ENCODE measurements around the gene GFI1. TPM values are rescaled to one million over a fixed set of nuclear protein-coding genes. Genes with fewer than 3 reads are reported as not detected.

GFI1 gene
- total and polyA plus RNA-seq, 2 of the 13 experiments (the other 11 are each of a cell fraction or from before 2014, with no cell fraction given) = 10.3 to 10.5 TPM

- TF ChIP-seq ZC3H4 (CRISPR knock-in tag; IDR thresholded peaks at IDR 0.05; ENCODE audit: borderline replicate concordance) (no peak), ZNF441 (CRISPR knock-in tag; IDR thresholded peaks at IDR 0.05; ENCODE audit: borderline replicate concordance) (peak; percentile 59; the same call in 1 of the 2 replicates), AHR (CRISPR knock-in tag; IDR thresholded peaks at IDR 0.05) (peak; percentile 60; the same call in 1 of the 2 replicates), GATAD1 (CRISPR knock-in tag; IDR thresholded peaks at IDR 0.05) (no peak), HIC2 (CRISPR knock-in tag; IDR thresholded peaks at IDR 0.05; ENCODE audit: low read depth) (peak; percentile 56; the same call in 1 of the 2 replicates), HOXA9 (CRISPR knock-in tag; IDR thresholded peaks at IDR 0.05; ENCODE audit: borderline replicate concordance) (0 out of 2 replicates have a peak, but pooled peaks have one; percentile 33), ELF4 (CRISPR knock-in tag; IDR thresholded peaks at IDR 0.05; ENCODE audit: borderline replicate concordance) (no peak), ZNF274 (CRISPR knock-in tag; IDR thresholded peaks at IDR 0.05) (0 out of 2 replicates have a peak, but pooled peaks have one; percentile 48), XBP1 (CRISPR knock-in tag; IDR thresholded peaks at IDR 0.05) (no peak), ZSCAN25 (CRISPR knock-in tag; IDR thresholded peaks at IDR 0.05) (no peak), NKX3-1 (CRISPR knock-in tag; IDR thresholded peaks at IDR 0.05) (peak; percentile 74; the same call in 1 of the 2 replicates), PATZ1 (CRISPR knock-in tag; IDR thresholded peaks at IDR 0.05) (peak; percentile 69), SOX13 (IDR thresholded peaks at IDR 0.05) (no peak), SOX13 (CRISPR knock-in tag; conservative IDR thresholded peaks at IDR 0.05 in 1 of 2, IDR thresholded peaks at IDR 0.05 in 1 of 2) (peak in 1 of 2 experiments; percentile 54; a peak in 1 of 4 replicates), GABPB1 (CRISPR knock-in tag; IDR thresholded peaks at IDR 0.05) (peak; percentile 85), RARA (CRISPR knock-in tag; IDR thresholded peaks at IDR 0.05) (peak; percentile 43; the same call in 1 of the 2 replicates), ZNF839 (CRISPR knock-in tag; IDR thresholded peaks at IDR 0.05; ENCODE audit: borderline replicate concordance) (no peak), SNAPC4 (CRISPR knock-in tag; IDR thresholded peaks at IDR 0.05) (no peak), JUND (CRISPR knock-in tag; IDR thresholded peaks at IDR 0.05) (no peak), ZNF772 (CRISPR knock-in tag; IDR thresholded peaks at IDR 0.05) (peak; percentile 59; the same call in 1 of the 2 replicates)
Observed at GRCh38 chr1:92486251-92487077, at the start of gene GFI1 (continued).

Data from HepG2 (cell line).